HepG2 (cell line): Measurements from ENCODE around the gene WDR43. TPM values are rescaled to one million over a fixed set of nuclear protein-coding genes. Genes with fewer than 3 reads are reported as not detected.

Source experiments
- CHCHD3 ChIP-seq: sonication (generic); formaldehyde crosslinking; IDR thresholded peaks from 2 replicates; pipeline ENCODE4 v1.8.0; 2022; ENCODE audit warnings: mild to moderate bottlenecking, missing genetic modification reagents, moderate library complexity
- CREM ChIP-seq, 2 experiments: sonication (generic) in 1 of 2; formaldehyde crosslinking in 1 of 2; IDR thresholded peaks; 2 replicates each; pipeline versions ENCODE4 v1.4.0 to v1.6.1; 2016 to 2020; ENCODE audit warnings: antibody characterized with exemption in 1 of 2, mild to moderate bottlenecking in 1 of 2, missing genetic modification reagents in 1 of 2
- HOXA3 ChIP-seq: sonication (generic); formaldehyde crosslinking; IDR thresholded peaks from 2 replicates; pipeline ENCODE4 v1.5.0; 2020; ENCODE audit warnings: missing genetic modification reagents
- ISX ChIP-seq: sonication (generic); formaldehyde crosslinking; conservative IDR thresholded peaks from 2 replicates; pipeline ENCODE4 v1.5.0; 2020; ENCODE audit warnings: missing genetic modification reagents
- KDM2A ChIP-seq: sonication (generic); formaldehyde crosslinking; IDR thresholded peaks from 2 replicates; pipeline ENCODE4 v1.4.0; 2020; ENCODE audit warnings: low read depth, missing genetic modification reagents, borderline replicate concordance
- MAFG ChIP-seq: sonication (generic); formaldehyde crosslinking; IDR thresholded peaks from 2 replicates; pipeline ENCODE4 v1.5.1; 2020; ENCODE audit warnings: mild to moderate bottlenecking, missing genetic modification reagents
- MBNL3 ChIP-seq: fragments of 250-450 bp; sonication (Bioruptor Pico); conservative IDR thresholded peaks from 2 replicates; pipeline ENCODE4 v1.8.0; 2022; ENCODE audit warnings: mild to moderate bottlenecking, inconsistent platforms
- MED13 ChIP-seq: sonication (generic); formaldehyde crosslinking; IDR thresholded peaks from 2 replicates; pipeline ENCODE4 v1.5.0; 2020; ENCODE audit warnings: missing genetic modification reagents
- MZF1 ChIP-seq: sonication (generic); formaldehyde crosslinking; IDR thresholded peaks from 2 replicates; pipeline ENCODE4 v1.8.1; 2023; ENCODE audit warnings: mild to moderate bottlenecking, missing genetic modification reagents, borderline replicate concordance
- RORA ChIP-seq: sonication (generic); formaldehyde crosslinking; IDR thresholded peaks from 2 replicates; pipeline ENCODE4 v1.5.0; 2020; ENCODE audit warnings: mild to moderate bottlenecking, missing genetic modification reagents, moderate library complexity
- SAP130 ChIP-seq: IDR thresholded peaks from 2 replicates; pipeline ENCODE4 v1.6.1; 2016; ENCODE audit warnings: low read depth
- SKI ChIP-seq: fragments of 450-650 bp; IDR thresholded peaks from one replicate; pipeline ENCODE4 v1.6.1; 2018; ENCODE audit warnings: mild to moderate bottlenecking; ENCODE audit not compliant: partially characterized antibody
- SP1 ChIP-seq, 2 experiments: fragments of 450-650 bp in 1 of 2; sonication (generic) in 1 of 2; formaldehyde crosslinking in 1 of 2; IDR thresholded peaks; 2 replicates each; pipeline versions ENCODE4 v1.4.0 to v1.6.1; 2016 to 2020; ENCODE audit warnings: missing genetic modification reagents in 1 of 2
- SRY ChIP-seq: sonication (generic); formaldehyde crosslinking; IDR thresholded peaks from 2 replicates; pipeline ENCODE4 v1.8.0; 2022; ENCODE audit warnings: mild to moderate bottlenecking, missing genetic modification reagents
- SUZ12 ChIP-seq: fragments of 150-350 bp; IDR thresholded peaks from 2 replicates; pipeline ENCODE4 v1.6.1; 2014; ENCODE audit warnings: low read depth, low read length
- TAF15 ChIP-seq: fragments of 200-400 bp; formaldehyde crosslinking; IDR thresholded peaks from one replicate; pipeline ENCODE4 v1.6.1; 2018; ENCODE audit warnings: mild to moderate bottlenecking, low read depth, low read length; ENCODE audit not compliant: poor library complexity, severe bottlenecking
- ZNF264 ChIP-seq: sonication (generic); formaldehyde crosslinking; IDR thresholded peaks from 2 replicates; pipeline ENCODE4 v1.4.0; 2020; ENCODE audit warnings: missing genetic modification reagents
- ZNF34 ChIP-seq: sonication (generic); formaldehyde crosslinking; IDR thresholded peaks from 2 replicates; pipeline ENCODE4 v1.4.0; 2020; ENCODE audit warnings: mild to moderate bottlenecking, missing genetic modification reagents, borderline replicate concordance
- ZNF430 ChIP-seq: sonication (generic); formaldehyde crosslinking; IDR thresholded peaks from 2 replicates; pipeline ENCODE4 v1.9.0; 2021; ENCODE audit warnings: mild to moderate bottlenecking, missing genetic modification reagents
- ZNF556 ChIP-seq: sonication (generic); formaldehyde crosslinking; IDR thresholded peaks from 2 replicates; pipeline ENCODE4 v1.4.0; 2020; ENCODE audit warnings: mild to moderate bottlenecking, missing genetic modification reagents, borderline replicate concordance
- polyA plus RNA-seq, 8 experiments: library from polyadenylated mRNA; depleted of rRNA in 3 of 8; stranded (reverse) in 7 of 8; unstranded in 1 of 8; fragments of >200 nt; fragmentation: Illumina TruSeq in 4 of 8; extraction: Trizol in 4 of 8; gene quantifications; 2 replicates each; pipeline versions ENCODE4 v1.2.1 to v1.2.3, GENCODE V29; 2011 to 2016; ENCODE audit warnings: low read depth in 4 of 8, missing spikeins in 1 of 8, mixed read lengths in 1 of 8; ENCODE audit not compliant: insufficient read depth in 1 of 8
- total RNA-seq, 5 experiments: library from RNA; depleted of rRNA; stranded (reverse); fragments of >200 nt; fragmentation: Illumina TruSeq; extraction: Trizol; gene quantifications; 2 replicates each; pipeline ENCODE4 v1.2.3, GENCODE V29; 2016; ENCODE audit warnings: low read depth in 1 of 5
- TF ChIP-seq, protein P1 (sequence below): sonication (generic); formaldehyde crosslinking; IDR thresholded peaks from 2 replicates; pipeline ENCODE4 v1.5.1; 2020; ENCODE audit warnings: missing genetic modification reagents, mild to moderate bottlenecking, borderline replicate concordance
- TF ChIP-seq, protein P2 (sequence below), 2 experiments: fragments of 450-650 bp in 1 of 2; sonication (generic) in 1 of 2; formaldehyde crosslinking; IDR thresholded peaks; 2 replicates each; pipeline versions ENCODE4 v1.5.0 to v1.8.0; 2020 to 2022; ENCODE audit warnings: mild to moderate bottlenecking in 1 of 2, missing genetic modification reagents in 1 of 2
- TF ChIP-seq, protein P3 (sequence below): sonication (generic); formaldehyde crosslinking; IDR thresholded peaks from 2 replicates; pipeline ENCODE4 v1.5.1; 2020; ENCODE audit warnings: missing genetic modification reagents, mild to moderate bottlenecking, borderline replicate concordance
- TF ChIP-seq, protein P4 (sequence below): sonication (generic); formaldehyde crosslinking; IDR thresholded peaks from 2 replicates; pipeline ENCODE4 v1.4.0; 2020; ENCODE audit warnings: missing genetic modification reagents

WDR43 gene
- total and polyA plus RNA-seq, 2 of the 13 experiments (the other 11 are each of a cell fraction or from before 2014, with no cell fraction given) = 121 to 167 TPM

DNA sequence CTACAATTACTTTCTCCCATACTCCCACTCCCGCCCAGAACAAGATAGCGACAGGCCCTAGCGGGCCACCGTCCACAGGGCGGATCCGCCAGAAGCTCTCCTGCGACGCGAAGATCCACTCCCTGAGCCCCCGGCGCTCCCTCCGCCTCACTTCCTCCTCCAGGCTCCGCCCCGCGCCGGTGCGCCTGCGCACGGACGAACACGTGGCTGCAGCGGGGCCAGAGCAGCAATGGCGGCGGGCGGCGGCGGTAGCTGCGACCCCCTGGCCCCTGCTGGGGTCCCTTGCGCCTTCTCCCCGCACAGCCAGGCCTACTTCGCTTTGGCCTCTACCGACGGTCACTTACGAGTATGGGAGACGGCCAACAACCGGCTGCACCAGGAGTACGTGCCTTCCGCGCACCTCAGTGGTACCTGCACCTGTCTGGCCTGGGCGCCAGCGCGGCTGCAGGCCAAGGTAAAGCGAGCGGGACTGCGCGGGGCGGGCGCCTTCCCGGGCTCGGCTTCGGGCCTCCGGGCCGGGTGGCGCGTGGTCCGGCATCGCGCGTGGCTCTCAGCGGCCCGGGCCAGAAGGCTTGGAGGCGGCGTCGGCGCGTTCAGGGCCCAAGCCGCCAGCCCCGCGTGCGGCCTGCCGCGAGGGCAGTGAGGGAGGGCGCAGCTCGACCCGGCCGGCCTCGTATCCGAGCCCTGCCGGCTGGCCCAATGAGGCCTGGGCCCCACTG lies at the start of gene WDR43 (continued):
- TF ChIP-seq, protein P1, sequence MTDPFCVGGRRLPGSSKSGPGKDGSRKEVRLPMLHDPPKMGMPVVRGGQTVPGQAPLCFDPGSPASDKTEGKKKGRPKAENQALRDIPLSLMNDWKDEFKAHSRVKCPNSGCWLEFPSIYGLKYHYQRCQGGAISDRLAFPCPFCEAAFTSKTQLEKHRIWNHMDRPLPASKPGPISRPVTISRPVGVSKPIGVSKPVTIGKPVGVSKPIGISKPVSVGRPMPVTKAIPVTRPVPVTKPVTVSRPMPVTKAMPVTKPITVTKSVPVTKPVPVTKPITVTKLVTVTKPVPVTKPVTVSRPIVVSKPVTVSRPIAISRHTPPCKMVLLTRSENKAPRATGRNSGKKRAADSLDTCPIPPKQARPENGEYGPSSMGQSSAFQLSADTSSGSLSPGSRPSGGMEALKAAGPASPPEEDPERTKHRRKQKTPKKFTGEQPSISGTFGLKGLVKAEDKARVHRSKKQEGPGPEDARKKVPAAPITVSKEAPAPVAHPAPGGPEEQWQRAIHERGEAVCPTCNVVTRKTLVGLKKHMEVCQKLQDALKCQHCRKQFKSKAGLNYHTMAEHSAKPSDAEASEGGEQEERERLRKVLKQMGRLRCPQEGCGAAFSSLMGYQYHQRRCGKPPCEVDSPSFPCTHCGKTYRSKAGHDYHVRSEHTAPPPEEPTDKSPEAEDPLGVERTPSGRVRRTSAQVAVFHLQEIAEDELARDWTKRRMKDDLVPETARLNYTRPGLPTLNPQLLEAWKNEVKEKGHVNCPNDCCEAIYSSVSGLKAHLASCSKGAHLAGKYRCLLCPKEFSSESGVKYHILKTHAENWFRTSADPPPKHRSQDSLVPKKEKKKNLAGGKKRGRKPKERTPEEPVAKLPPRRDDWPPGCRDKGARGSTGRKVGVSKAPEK (CRISPR knock-in tag) = no peak
- TF ChIP-seq SAP130 (CRISPR knock-in tag) (peak; percentile 99), ISX (CRISPR knock-in tag) (no peak), ZNF264 (no peak), TAF15 (peak; percentile 62), KDM2A (peak; percentile 89; the same call in 1 of the 2 replicates), SP1 (IDR thresholded peaks at IDR 0.05) (no peak), SP1 (CRISPR knock-in tag; IDR thresholded peaks at IDR 0.05) (peak; percentile 96), HOXA3 (CRISPR knock-in tag) (peak; percentile 76), MAFG (CRISPR knock-in tag) (no peak), MED13 (CRISPR knock-in tag) (no peak), CHCHD3 (CRISPR knock-in tag) (peak; percentile 95), ZNF34 (CRISPR knock-in tag) (peak; percentile 92), MZF1 (CRISPR knock-in tag) (no peak), SKI (peak; percentile 40), RORA (CRISPR knock-in tag) (no peak), ZNF556 (CRISPR knock-in tag) (peak; percentile 96), SRY (CRISPR knock-in tag) (peak; percentile 96), ZNF430 (CRISPR knock-in tag) (peak; percentile 84; the same call in 1 of the 2 replicates), SUZ12 (no peak), MBNL3 (CRISPR knock-in tag) (no peak), CREM (IDR thresholded peaks at IDR 0.05) (peak; percentile 92), CREM (CRISPR knock-in tag; IDR thresholded peaks at IDR 0.05) (no peak)
- TF ChIP-seq, protein P2, sequence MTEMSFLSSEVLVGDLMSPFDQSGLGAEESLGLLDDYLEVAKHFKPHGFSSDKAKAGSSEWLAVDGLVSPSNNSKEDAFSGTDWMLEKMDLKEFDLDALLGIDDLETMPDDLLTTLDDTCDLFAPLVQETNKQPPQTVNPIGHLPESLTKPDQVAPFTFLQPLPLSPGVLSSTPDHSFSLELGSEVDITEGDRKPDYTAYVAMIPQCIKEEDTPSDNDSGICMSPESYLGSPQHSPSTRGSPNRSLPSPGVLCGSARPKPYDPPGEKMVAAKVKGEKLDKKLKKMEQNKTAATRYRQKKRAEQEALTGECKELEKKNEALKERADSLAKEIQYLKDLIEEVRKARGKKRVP (CRISPR knock-in tag; IDR thresholded peaks at IDR 0.05) = peak in 1 of 2 experiments; percentile 61; a peak in 1 of 4 replicates
- TF ChIP-seq, protein P3, sequence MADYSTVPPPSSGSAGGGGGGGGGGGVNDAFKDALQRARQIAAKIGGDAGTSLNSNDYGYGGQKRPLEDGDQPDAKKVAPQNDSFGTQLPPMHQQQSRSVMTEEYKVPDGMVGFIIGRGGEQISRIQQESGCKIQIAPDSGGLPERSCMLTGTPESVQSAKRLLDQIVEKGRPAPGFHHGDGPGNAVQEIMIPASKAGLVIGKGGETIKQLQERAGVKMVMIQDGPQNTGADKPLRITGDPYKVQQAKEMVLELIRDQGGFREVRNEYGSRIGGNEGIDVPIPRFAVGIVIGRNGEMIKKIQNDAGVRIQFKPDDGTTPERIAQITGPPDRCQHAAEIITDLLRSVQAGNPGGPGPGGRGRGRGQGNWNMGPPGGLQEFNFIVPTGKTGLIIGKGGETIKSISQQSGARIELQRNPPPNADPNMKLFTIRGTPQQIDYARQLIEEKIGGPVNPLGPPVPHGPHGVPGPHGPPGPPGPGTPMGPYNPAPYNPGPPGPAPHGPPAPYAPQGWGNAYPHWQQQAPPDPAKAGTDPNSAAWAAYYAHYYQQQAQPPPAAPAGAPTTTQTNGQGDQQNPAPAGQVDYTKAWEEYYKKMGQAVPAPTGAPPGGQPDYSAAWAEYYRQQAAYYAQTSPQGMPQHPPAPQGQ (CRISPR knock-in tag) = no peak
- TF ChIP-seq, protein P4, sequence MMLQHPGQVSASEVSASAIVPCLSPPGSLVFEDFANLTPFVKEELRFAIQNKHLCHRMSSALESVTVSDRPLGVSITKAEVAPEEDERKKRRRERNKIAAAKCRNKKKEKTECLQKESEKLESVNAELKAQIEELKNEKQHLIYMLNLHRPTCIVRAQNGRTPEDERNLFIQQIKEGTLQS (CRISPR knock-in tag) = peak; percentile 75; the same call in 1 of the 2 replicates
